Measurements from ENCODE around the gene PM20D2.

The PM20D2 gene

DNA sequence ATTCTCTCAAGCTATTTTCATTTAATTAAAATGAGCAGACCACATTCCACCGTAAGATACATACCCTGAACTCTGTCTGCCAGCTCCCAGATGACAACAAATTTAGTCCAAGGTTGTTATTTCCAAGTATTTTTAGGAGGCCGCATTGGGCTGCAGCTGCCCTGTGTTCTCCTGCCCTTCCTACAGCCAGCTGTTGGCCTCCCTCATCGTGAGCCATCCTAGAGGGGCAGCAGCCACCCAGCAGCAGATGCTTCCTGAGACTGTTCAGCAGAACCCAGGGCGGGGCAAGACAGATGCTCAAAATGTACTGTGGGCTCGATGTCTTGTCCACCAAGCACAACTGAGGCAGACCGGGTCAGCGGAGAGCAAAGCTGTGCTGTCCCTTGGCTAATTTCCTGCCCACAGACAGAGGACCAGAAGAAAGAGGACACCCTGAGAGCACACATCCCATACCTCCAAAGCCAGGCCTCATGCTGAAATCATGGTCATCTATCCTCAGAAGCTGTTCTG, 54.9 kb downstream of the PM20D2 start:
- Histone ChIP-seq H3K27ac (ENCODE audit: low read depth, low read length, severe bottlenecking) (no peak overlapping the region), H3K4me3 (ENCODE audit: extremely low read depth, insufficient read depth, low read length, poor library complexity, severe bottlenecking) (no peak overlapping the region), H3K4me1 (ENCODE audit: control insufficient read depth, insufficient read depth, low read length, poor library complexity, severe bottlenecking) (no peaks in the 10 kb centered on the region), H3K9me3 (ENCODE audit: control insufficient read depth, low read length) (no peaks in the 10 kb centered on the region), H3K36me3 (ENCODE audit: control insufficient read depth, insufficient read depth, low read length) (no peaks in the 10 kb centered on the region)
- 92 to 94% methylated on average over 7 of the region's 7 CpGs for WGBS, 2 experiments (ENCODE audit: insufficient coverage in 2 of 2)

DNA sequence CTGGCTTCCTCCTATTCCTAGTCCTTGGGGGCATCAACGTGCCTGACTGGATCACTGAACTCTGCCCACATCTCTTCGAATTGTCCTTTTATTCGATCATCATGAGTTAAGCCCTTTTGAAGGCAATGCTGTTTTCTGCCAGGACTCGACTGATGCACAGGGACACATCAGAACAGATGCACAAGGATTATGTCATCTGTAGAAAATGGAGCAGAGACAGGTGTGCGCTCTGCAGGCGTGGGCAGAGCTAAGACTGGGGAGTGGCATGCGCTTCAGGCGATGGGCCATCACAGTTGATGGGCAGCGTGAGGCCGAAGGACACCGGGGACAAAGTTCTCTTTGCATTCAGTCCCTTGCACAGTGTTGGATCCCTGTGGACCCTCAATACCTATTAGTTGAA, 58.2 kb downstream of the PM20D2 start:
- Histone ChIP-seq H3K4me1 (ENCODE audit: control insufficient read depth, insufficient read depth, low read length, poor library complexity, severe bottlenecking) (no peaks in the 10 kb centered on the region), H3K27ac (ENCODE audit: low read depth, low read length, severe bottlenecking) (no peak overlapping the region), H3K36me3 (ENCODE audit: control insufficient read depth, insufficient read depth, low read length) (no peaks in the 10 kb centered on the region), H3K4me3 (ENCODE audit: extremely low read depth, insufficient read depth, low read length, poor library complexity, severe bottlenecking) (no peak overlapping the region), H3K9me3 (ENCODE audit: control insufficient read depth, low read length) (no peaks in the 10 kb centered on the region)
- 85 to 95% methylated on average over 5 to 11 of the region's 11 CpGs for WGBS, 2 experiments (ENCODE audit: insufficient coverage in 2 of 2)

DNA sequence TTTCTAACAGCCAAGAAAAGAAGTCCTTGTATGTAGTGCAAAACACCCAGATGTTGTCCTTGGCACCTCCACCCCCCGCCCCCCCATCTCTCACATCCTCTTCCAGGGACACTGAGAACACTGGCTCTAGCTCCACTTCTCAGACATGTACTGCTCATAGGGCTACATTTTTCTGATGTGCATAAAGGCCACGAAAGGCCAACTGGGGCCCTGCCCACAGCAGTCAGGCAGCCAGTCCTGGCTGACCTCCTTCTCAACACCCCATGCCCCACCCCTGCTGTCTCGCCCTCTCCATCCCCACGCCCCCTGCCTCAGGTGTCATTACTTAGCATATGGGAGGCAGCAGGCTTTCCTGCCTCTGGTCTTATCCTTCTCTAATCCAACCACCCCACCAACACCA, 60.0 kb downstream of the PM20D2 start:
- Histone ChIP-seq H3K9me3 (ENCODE audit: control insufficient read depth, low read length) (no peaks in the 10 kb centered on the region), H3K4me1 (ENCODE audit: control insufficient read depth, insufficient read depth, low read length, poor library complexity, severe bottlenecking) (no peaks in the 10 kb centered on the region), H3K36me3 (ENCODE audit: control insufficient read depth, insufficient read depth, low read length) (no peaks in the 10 kb centered on the region), H3K4me3 (ENCODE audit: extremely low read depth, insufficient read depth, low read length, poor library complexity, severe bottlenecking) (no peak overlapping the region), H3K27ac (ENCODE audit: low read depth, low read length, severe bottlenecking) (no peak overlapping the region)
- WGBS, 2 experiments (ENCODE audit: insufficient coverage in 2 of 2): 72 to 76% methylated on average over 3 to 4 of the region's 4 CpGs

DNA sequence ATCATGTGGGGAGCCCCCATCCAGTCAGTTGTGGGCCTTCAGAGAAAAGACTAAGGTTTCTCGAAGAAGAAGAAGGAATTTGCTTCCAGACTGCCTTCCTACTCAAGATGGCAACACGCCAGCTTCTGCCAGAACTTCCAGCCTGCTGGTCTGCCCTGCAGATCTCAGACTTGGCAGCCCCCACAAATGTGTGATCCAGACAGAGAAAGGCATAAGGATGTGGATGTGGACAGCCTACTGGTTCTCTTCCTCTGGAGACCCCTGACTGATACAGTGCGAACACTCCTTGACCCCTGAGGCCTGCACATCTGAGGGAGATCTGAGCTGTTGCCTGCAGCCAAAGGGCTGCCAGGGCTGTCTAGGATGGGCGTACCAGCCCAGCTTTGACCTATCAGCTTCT, 62.7 kb downstream of the PM20D2 start:
- Histone ChIP-seq H3K36me3 (ENCODE audit: control insufficient read depth, insufficient read depth, low read length) (no peaks in the 10 kb centered on the region), H3K27ac (ENCODE audit: low read depth, low read length, severe bottlenecking) (no peak overlapping the region)
- 95 to 97% methylated on average over 3 to 4 of the region's 4 CpGs for WGBS, 2 experiments (ENCODE audit: insufficient coverage in 2 of 2)

DNA sequence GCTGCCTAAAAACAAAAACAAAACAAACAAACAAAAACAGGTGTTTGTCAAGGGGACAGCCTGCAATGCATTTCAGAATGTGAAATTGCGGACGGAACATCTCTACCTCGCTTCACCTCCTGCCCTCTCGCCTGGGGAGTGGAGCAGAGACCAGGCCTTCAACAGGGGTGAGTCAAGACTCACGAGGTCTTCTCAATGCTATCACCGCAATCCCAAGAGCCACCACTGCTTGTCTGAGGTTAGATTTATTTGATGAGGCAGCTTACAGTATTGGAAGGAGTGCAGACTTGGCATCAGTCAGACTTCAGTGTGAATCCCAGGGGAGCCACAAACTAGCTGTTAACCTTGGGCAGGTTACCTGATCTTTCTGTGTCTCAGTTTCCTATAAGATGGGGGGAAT, 63.6 kb downstream of the PM20D2 start:
- WGBS, 2 experiments (ENCODE audit: insufficient coverage in 2 of 2): 88 to 100% methylated on average over 4 to 6 of the region's 6 CpGs
- Histone ChIP-seq H3K9me3 (ENCODE audit: control insufficient read depth, low read length) (no peaks in the 10 kb centered on the region), H3K36me3 (ENCODE audit: control insufficient read depth, insufficient read depth, low read length) (no peaks in the 10 kb centered on the region), H3K27ac (ENCODE audit: low read depth, low read length, severe bottlenecking) (no peak overlapping the region), H3K4me3 (ENCODE audit: extremely low read depth, insufficient read depth, low read length, poor library complexity, severe bottlenecking) (no peak overlapping the region), H3K4me1 (ENCODE audit: control insufficient read depth, insufficient read depth, low read length, poor library complexity, severe bottlenecking) (no peaks in the 10 kb centered on the region)

More for the DNA sequence above, 62.7 kb downstream of the PM20D2 start:
- no peak overlapping the region for H3K4me3 ChIP-seq (ENCODE audit: extremely low read depth, insufficient read depth, low read length, poor library complexity, severe bottlenecking)
- H3K9me3 ChIP-seq (ENCODE audit: control insufficient read depth, low read length): no peaks in the 10 kb centered on the region
- no peaks in the 10 kb centered on the region for H3K4me1 ChIP-seq (ENCODE audit: control insufficient read depth, insufficient read depth, low read length, poor library complexity, severe bottlenecking)

DNA sequence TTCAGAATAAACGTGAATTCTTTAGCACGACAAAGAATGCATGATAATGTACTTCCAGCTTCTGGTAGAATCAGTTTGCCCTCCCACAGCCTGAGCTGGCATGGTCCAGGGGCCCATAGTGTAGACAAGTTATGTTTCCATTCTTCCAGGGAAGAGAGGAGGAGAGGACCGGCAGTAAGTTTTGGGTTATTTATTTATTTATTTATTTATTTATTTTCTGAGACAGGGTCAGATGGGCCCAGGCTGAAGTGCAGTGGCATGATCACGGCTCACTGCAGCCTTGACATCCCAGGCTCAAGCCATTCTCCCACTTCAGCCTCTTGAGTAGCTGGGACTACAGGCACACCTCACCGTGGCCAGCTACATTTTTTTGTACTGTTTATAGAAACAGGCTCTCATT, 66.6 kb downstream of the PM20D2 start:
- 13 to 72% methylated on average over 2 of the region's 5 CpGs for WGBS, 2 experiments (ENCODE audit: insufficient coverage in 2 of 2)
- H3K4me1 ChIP-seq (ENCODE audit: control insufficient read depth, insufficient read depth, low read length, poor library complexity, severe bottlenecking): no peaks in the 10 kb centered on the region

DNA sequence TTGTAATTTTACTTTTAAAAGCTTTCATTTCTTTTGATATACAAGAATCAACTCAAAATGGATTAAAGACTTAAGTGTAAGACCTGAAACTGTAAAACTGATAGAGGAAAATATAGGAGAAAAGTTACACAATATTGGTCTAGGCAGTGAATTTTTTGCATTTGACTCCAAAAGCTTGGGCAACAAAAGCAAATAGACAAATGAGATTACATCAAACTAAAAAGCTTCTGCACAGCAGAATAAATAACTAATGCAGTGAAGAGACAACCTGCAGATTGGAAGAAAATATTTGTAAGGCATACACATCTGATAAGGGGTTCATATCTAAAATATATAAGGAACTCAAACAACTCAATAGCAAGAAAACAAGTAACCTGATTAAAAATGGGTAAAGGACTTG, 68.3 kb downstream of the PM20D2 start:
- Histone ChIP-seq H3K27ac (ENCODE audit: low read depth, low read length, severe bottlenecking) (no peak overlapping the region), H3K4me3 (ENCODE audit: extremely low read depth, insufficient read depth, low read length, poor library complexity, severe bottlenecking) (no peak overlapping the region)

More for the DNA sequence above, 66.6 kb downstream of the PM20D2 start:
- Histone ChIP-seq H3K9me3 (ENCODE audit: control insufficient read depth, low read length) (no peaks in the 10 kb centered on the region), H3K4me3 (ENCODE audit: extremely low read depth, insufficient read depth, low read length, poor library complexity, severe bottlenecking) (no peak overlapping the region), H3K27ac (ENCODE audit: low read depth, low read length, severe bottlenecking) (no peak overlapping the region), H3K36me3 (ENCODE audit: control insufficient read depth, insufficient read depth, low read length) (no peaks in the 10 kb centered on the region)

More for the DNA sequence above, 68.3 kb downstream of the PM20D2 start:
- no peaks in the 10 kb centered on the region for H3K36me3 ChIP-seq (ENCODE audit: control insufficient read depth, insufficient read depth, low read length)
- H3K9me3 ChIP-seq (ENCODE audit: control insufficient read depth, low read length): no peaks in the 10 kb centered on the region
- H3K4me1 ChIP-seq (ENCODE audit: control insufficient read depth, insufficient read depth, low read length, poor library complexity, severe bottlenecking): no peaks in the 10 kb centered on the region

Data from mesodermal cell (in vitro differentiated cells).